NCI-H1092 (cell line): ENCODE results near the gene STOML1.

Source experiments
- DNase-seq: peaks from one replicate; lab custom pipeline; 2025; lab: John Stamatoyannopoulos, UW

STOML1 gene

DNA sequence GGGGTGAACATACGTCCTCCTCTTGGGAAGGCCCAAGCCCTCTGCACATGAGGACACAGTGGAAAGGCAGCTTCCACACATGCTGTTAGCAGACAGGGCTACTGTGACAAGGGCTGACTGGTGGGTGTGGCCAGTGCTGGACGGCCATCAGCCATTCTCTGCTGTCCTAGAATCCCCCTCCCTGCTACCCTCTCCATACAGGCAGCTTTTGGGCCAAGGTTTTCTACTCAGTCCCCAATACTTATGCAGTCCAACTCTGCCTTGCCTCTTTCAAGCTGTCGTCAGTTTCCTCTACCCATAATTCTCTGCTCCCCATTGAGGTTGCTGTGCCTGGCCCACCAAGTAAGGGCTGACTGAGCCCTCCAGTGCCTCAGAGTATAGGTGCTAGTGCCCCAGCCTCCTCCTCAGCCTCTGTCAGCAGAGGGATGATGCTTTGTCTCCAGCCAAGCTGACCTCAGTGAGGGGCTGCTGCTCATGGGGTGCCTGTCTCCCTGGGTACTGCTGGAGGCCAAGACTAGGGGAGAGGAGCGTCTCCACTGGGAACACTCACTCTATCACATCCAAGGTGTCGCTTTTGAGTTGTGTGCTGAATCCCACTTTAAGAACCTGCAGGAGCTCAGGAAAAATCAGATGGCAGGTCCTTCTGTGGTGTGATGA lies 63.0 kb downstream of the STOML1 start:
- no peak for DNase-seq
